A673 (cell line): ENCODE data around the gene ACSL6.

Source experiments
- EZH2 ChIP-seq: fragments of 200-600 bp; sonication (generic); IDR thresholded peaks from 2 replicates; pipeline ENCODE4 v1.6.1; 2017; ENCODE audit warnings: borderline replicate concordance, low read depth, mild to moderate bottlenecking, mixed read lengths, antibody characterized with exemption, low read length; ENCODE audit not compliant: poor library complexity, severe bottlenecking
- TF ChIP-seq, protein P1 (sequence below): fragments of 300-800, 200-600 bp; sonication (generic); conservative IDR thresholded peaks from 2 replicates; pipeline ENCODE4 v1.5.1; 2017; ENCODE audit warnings: low read depth, mild to moderate bottlenecking, antibody characterized with exemption, low read length, moderate library complexity, mixed read lengths

DNA sequence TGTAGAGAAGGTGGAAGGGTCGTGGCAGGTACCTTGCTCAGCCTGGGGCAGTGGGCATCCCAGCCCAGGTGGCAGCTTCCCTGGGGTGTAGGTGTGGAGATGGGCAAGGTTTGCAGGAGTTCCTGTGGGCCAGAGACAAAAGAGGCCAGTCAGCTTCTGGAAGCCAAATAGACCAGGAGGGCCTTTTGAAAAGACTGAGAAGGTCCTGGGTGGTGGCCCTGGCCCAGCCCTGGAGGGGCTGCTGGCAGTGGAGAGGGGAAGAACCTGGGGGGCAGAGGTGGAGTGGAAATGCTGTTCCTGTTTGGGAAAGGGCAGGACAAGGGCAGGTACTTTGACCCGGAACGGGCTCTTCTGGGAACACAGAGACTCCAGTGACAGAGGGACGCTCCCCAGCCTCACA lies 42.0 kb upstream of the ACSL6 start:
- TF ChIP-seq, protein P1, sequence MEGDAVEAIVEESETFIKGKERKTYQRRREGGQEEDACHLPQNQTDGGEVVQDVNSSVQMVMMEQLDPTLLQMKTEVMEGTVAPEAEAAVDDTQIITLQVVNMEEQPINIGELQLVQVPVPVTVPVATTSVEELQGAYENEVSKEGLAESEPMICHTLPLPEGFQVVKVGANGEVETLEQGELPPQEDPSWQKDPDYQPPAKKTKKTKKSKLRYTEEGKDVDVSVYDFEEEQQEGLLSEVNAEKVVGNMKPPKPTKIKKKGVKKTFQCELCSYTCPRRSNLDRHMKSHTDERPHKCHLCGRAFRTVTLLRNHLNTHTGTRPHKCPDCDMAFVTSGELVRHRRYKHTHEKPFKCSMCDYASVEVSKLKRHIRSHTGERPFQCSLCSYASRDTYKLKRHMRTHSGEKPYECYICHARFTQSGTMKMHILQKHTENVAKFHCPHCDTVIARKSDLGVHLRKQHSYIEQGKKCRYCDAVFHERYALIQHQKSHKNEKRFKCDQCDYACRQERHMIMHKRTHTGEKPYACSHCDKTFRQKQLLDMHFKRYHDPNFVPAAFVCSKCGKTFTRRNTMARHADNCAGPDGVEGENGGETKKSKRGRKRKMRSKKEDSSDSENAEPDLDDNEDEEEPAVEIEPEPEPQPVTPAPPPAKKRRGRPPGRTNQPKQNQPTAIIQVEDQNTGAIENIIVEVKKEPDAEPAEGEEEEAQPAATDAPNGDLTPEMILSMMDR: no peak
- no peak for TF ChIP-seq EZH2
